Skin of body (tissue), 2 donors: ENCODE results near the gene KRT71. TPM values are rescaled to one million over a fixed set of nuclear protein-coding genes. Genes with fewer than 3 reads are reported as not detected.
A peak's percentile ranks its signal among the peaks of the same experiment; 100 is the strongest.

Source experiments
- DNase-seq: peaks from one replicate; lab custom pipeline; 2025; lab: John Stamatoyannopoulos, UW
- total RNA-seq: library from RNA; depleted of rRNA; stranded (reverse); fragments of >200 nt; gene quantifications from one replicate; pipeline ENCODE4 v1.2.3, GENCODE V29; 2014

KRT71 gene
- total RNA-seq, 1 donor from 2014 or later, result 454 TPM

DNA sequence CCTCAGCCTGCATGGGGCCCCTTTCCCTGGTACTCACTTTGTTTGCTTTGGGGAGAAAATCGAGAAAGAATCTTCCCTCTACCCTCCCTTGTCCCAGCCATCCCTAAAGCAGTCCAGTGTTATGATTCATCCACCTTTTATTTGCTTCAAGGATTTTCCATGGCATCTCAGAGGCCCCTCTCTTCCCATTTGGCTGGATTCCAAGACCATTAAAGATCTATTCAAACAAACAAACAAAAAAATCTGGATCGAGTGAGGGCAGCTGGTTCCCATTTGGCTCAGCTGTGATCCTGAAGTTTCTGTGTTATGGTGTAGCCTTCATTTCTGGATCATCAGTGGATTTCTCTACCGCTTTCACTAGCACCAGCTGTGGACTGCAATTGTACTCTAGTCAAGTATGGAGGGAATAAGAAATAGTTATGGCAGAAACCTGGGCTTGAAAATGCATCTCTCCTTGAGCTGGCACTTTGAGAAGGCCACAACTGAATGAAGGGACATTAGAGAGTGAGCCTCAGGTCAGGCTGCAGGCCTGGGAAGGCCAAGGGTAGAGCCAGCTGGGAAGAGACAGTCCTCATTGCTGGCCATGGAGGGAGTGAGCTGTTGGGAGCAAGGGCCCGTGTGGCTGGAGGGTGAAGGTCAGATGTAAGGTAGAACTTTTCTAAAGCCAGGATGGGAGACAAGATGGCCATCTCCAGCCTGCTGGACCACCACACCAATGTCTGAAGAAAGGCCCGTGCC lies 13.7 kb downstream of the KRT71 start:
- DNase-seq, result peak; percentile 91

DNA sequence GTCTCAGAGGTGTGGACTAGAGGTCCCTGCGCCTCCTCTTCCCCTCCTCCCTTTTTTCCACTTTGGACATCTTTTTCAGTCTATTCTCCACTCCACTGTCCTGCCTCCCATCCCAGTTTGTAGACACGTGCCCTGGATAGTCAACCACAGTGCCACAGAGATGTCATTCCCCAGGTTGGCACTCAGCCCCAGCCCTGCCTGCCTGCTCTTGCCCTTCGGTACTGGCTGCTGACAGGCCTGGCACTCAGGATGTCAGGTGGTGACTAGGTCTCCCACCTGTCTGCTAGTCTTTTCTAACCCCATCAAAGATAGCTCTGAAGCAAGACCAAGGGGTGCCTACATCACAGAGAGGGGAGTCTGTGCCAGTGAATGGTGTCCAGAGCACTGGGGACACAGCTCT lies 15.8 kb downstream of the KRT71 start:
- no peak for DNase-seq

DNA sequence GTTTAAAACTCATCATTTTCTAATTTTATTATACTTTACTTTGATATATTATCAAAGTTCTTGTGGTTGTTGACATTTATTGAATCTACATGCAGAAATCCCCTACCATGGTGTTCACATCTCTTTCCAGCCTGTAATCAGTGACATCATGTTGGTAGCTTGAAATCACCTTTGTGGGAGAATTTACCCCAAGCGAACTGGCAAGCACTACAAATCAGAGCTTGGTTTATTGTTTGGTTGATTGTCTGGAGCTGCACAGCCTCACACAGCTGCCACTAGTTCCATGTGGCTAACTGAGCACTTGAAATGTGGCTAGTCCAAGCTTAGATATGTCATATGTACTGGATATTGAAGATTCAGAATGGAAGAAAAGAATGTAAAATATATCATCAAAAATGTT lies 17.4 kb downstream of the KRT71 start:
- no peak for DNase-seq

DNA sequence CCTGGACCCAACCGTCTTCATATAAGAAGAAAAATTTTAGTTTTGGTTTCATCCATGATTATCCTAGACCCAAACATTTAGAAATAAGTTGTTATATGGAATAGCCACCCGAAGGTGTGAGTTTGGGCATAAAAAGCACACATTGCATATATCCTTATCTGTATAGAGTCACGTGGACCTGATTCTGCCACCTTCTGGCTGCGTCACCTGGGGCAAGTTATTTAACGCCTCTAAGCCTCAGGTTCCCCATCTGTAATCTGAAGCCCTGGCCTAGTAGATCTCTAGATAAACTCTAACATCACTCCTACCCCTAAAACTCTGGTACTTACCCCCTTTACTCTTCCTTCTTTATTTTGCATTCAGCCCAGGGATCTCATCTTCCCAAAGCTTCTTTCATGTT lies 18.5 kb downstream of the KRT71 start:
- no peak for DNase-seq

DNA sequence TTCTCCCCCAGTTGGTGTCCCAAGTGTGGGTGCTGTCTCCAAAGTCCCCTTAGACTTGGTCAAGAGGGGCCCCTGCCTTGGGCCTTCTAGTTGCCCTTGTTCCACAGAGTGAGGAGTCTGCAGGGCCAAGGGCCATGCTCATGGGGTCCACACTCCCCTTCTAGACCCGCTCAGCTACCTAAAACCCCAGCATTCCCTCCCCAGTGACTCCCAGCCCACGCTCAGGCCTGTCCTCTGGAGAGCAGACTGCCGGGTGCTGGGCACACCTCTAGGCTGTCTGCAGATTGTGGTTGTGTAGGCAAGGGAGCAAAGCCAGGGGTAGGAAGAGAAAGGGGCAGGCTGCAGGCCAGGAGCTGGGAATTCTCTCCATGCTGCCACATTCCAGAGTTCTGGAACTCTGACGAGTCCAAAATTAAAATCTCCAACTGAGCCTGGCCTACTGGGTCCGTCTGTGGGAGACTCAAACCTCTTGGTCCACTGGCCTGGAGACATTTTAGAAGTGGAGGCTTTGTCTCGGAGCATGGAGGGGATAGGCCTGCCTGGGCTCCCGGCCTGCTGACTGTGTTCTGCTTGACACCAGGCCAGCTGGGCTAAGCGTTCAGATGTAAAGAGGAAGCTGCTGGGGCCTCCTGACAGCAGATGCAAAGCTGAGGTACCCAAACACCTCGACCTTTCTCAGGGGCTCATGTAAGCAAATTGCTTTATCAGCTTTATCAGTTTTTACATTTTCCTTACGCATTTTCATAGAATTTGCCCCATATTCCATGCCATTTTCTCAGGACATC lies 19.1 kb downstream of the KRT71 start:
- no peak for DNase-seq

DNA sequence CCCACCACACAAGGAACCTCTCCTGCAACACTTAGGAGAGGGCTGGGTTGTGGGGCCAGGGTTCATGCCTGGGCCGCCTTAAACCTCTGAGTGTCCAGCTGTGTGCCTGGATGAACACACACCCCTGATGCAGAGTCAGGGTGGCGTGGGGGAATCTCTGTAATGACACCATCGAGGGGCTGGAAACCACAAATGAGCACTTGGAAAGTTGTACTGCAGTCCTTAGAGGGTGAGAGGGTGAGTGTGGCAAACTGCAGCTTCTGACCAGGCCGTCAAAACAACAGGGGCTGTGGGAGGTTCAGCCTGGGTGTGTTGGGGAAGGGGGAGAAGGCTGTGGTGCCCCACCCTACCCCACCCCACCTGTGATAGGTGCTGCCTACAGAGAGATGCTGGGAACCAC lies 20.3 kb downstream of the KRT71 start:
- DNase-seq, result no peak

DNA sequence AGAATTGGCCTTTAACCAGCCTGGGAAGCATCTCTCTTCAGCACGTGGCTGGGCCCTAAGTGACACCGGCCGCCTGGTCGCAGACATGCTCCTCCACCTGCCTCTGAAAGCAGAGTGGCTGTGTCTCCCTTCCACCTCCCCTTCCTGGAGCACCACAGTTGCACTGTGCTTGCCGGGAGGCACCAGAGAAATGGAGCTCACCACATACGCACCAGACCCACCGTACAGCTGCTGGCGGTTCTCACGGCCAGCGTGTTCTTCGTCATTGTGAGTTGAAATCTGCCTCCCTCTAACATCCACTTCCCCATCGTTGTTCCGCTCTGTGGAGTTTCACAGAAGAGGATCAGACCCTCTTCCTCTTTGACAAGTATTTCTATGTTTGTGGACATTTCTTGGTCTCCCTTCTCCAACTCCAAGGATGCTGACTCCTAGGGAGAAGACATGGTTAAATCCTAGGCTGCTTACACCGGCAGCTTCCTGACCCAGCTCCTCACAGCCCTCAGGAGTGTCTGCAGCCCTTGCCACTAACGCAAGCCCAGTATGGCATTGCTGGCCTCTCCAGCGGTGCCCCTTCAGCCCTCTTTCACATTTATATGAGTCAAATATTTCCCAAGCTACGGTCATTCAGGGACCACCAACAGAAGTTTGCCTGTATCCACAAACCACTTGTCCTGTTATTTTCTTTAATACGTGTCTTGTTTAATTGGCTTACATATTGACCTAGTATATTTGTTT lies 21.2 kb downstream of the KRT71 start:
- DNase-seq, result no peak

DNA sequence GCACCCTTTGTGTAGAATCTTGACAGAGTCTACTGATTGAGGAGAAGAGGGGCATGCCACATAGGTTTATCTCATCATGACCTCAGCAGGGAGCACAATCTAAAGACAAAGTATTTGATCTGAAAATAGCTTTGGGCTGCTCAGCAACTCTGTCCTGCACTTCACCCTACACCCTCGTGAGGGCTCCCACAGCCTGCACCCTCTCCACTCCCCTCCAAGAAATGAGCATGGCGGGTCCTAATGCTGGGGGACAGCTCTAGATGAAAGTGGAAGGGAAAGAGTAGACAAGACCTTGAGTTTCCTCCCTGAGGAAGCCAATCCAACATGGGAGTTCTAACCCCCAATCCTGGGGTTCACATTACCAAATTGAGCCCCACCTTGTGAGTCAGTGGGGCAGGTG lies 22.0 kb downstream of the KRT71 start:
- no peak for DNase-seq

DNA sequence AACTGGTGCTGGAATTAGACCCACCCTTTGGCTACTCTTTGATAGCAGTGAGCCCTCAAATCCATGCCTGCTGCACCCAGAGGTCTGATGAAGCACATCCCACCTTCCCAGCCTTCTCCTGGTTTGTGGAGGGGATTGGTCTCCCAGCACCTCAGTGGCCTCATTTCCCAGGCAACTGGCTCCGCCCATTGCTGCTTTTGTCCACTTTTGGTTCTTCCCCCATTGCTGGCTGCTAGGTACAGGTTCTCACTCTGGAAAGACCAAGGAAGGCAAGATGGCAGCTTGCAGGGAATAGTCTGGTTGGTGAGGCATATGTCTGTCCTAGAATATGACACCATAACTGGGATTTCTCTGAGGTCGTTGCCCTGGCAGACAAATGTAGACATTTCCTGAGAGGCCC lies 22.6 kb downstream of the KRT71 start:
- DNase-seq, result no peak

DNA sequence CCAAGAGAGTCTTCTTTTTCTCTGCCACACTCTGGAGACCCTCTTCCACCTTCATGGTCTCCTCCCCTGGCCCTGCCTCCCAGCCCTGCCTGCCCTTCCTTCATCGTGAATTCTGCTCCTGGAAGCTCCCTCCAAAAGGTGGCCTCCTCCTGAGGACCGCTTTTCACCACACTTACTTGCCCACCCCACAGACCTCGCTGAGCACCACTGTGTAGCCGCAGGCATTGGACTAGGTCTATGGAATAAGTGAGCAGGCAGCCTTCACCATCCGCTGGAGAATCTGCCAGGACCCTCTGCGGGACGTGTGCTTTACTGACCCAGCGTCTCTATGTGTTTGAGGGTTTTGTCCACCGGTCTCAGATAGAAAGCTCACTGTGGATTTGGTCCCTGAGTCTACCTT lies 23.1 kb downstream of the KRT71 start:
- DNase-seq, result no peak

DNA sequence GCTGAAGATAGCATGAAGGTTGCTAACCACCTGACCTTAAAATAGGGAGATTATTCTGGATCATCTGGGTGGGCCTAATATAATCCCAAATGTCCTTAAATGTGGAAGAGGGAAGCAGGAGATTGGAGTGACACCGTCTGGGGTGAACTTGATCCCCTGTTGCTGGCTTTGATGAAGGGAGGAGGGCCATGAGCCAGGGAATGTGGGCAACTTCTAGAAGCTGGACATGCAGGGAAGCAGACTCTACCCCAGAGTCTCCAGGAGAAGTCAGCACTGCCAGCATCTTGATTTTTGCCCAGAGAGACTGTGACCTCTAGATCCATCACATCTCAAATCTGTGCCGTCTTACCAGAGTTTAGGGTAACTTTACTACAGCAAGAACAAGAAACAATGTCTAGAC lies 23.5 kb downstream of the KRT71 start:
- DNase-seq, result no peak

DNA sequence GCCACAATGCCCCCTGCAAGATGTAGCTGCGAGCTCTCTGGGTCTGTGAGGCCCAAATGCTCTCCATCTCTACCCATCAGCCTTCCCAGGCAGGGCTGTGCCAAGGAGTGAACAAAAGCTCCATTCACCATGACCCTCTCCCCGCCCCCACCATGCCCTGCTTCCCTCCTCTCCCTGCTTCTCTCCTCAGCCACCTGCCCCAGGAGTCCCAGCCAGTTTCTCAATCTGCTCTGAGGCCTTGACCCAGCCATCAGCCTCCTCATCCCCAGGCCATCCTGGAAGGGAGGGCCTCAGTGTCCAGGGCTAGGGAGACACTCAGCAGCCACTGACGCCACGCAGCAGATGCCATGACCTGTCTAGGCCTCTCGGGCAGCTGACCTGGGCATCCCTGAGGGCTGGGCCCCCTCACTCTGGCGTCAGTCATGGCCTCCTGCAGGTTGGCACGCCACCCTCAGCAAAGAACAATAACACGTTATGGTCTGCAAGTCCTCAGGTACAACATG lies 24.3 kb downstream of the KRT71 start:
- no peak for DNase-seq

DNA sequence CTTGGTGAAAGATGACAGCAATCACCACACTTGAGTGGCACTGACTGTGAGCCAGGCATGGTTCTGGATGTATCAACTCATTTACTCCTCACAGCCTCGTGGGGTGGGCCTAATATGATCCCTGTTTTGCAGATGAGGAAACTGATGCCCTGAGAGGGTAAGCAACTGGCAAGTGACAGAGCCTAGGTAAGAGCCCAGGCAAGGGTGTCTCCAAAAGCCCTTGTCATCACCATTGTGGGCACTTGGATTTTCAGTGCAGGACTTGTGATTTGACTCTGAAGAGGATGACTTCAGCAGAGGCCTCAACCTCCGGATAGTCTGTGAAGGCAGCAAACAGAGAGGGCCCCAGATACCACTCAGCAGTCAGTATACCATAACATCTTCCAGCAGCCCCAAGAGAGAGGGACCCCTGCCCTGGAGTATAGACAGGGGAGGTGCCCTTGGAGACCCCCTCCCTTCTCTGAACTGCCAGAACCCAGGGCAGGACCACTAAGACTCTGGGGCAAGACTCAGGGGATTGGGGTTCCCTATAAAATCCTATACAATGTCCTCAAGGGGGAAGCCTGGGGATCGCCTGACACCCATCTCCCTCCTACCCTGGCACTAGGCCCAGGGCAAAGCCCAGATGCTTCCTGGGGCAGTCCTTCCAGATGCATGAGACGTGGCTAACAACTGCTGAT lies 25.7 kb downstream of the KRT71 start:
- DNase-seq, result no peak

DNA sequence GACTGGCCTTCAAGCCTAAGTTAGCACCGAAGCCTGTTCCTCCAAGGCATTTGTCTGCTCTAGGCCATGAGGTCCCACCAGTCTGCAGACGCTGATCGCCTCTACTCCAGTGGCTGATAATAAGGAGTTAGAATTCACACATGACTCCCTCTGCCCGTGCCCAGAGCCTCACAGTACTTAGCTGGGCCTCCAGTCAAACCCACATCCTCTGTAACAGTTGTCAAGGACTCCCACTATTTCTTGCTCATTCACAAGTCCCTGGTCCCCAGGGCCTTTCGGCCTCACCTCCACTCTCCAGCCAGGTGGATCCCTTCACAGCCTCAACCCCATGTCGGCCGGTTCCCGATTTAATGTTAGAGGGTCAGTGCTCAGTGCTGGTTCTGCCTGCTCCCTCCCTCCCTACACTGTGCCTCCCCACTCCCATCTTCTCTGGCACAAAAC lies 26.4 kb downstream of the KRT71 start:
- DNase-seq, result no peak

DNA sequence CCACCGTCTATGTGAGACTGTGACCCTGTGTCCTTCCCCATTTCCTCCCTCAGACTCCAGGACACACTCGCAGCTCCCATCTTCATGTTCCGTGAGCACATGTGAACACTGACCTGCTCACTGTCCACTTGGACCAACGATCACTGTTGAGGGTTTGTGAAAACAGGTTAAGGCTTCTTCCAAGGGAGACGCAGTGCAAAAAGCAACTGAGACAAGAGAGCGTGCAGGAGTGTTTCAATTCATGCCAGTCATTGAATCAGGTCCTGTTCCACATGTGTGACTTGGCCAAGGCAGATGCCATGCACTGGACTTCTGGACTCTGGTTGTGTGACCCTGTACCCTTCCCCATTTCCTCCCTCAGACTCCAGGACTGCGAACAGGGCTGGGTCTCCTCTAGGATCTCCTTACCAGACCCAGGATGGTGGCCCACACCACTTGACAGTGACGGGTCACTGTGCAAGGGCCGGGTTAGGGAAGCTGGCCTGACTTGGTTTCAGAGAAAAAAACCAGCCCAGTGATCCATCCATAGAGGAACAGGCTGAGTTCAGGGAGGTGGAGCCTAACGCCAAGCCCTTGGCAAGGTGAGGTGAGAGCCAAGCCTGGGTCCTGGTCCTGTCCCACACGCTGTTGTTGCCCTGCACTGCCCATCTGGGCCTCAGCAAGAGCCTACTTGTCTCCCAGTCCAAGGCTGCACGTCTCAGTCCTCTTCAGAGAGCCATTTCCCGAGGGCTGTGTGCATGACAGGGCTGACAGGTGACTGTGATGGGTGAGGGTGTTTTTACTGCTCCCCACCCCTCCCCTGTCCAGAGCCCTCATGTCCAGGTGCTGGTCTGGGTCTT lies 27.1 kb downstream of the KRT71 start:
- no peak for DNase-seq

DNA sequence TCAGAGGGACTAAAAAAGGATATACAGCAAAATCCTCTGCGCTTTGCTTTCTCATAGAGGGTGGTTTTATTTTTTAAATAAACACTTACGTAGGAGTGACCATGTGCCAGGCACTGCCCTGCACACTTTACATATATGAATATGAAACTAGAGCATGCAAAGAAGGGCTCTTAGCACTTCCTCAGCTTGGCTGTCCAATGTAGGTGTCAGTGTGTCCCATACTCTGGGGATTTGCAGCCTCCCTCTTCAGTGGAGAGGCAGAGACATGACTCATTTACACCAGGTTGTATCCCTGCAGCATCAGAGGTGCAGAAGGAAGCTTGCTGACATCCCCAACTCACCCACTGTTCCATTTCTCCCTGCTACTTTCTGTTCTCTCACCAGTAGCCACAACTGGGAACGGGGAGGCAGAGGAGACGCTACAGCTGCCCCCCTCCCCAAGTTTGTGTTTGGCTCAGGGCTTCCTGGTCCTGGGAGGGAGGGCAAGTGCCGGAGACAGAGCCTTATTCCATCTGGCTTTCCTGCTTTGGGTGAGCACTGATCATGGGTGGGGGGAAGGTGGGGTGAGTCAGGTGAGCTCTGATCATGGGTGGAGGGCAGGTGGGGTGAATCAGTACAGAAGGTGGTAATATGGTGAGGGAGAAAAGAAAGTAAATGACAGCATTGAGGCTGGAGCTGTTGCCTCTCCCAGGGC lies 27.9 kb downstream of the KRT71 start:
- DNase-seq, result no peak

DNA sequence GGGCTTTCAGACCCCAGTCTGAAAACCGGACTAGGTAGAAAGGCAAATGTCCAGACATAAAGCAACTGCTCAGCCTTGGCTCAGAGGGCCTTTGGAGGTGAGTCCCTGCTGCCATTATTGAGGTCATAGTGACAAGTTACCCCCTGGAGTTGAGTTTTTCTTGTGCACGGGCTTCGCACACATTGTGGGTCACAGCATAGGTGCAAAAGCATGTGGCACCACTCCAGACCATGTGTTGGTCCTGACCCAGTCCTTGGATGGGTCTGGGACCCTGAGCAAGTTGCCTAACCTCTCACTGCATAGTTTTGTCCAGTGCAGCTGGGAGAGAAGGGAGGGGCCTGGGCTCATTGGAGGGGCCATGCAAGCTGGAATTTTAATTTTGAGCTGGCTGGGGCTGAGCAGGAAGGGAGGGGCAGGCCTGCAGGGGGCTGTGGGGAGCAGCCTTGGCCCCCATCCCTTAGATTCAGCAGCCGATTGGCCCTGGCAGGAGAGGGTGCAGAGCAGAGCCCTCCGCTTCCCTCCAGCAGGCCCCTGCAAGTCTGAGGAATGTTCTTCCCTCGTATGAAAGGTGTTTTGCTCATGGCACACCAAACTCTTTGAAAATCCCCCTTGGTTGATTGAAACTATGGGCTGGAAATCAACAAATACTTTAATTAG lies 28.6 kb downstream of the KRT71 start:
- peak; percentile 7 for DNase-seq

DNA sequence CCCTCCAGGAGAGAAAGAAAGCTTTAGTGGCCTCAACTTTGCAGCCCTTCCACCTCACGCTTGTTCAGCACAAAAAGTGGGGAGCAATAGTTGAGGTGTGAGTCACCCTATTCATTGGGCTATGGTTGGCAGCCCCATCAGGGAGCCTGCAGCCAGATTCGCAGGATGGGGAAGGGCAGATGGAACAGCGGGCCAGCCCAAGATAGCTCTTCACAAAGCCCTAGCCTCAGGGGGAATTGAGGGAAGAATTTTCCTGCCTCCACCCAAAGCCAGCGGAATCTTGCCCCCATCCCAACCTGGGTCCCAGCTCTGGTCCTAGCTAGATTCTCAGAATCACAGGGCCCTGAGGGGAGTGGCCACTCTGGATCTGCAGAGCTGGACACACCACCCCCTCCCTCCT lies 29.1 kb downstream of the KRT71 start:
- DNase-seq, result no peak

DNA sequence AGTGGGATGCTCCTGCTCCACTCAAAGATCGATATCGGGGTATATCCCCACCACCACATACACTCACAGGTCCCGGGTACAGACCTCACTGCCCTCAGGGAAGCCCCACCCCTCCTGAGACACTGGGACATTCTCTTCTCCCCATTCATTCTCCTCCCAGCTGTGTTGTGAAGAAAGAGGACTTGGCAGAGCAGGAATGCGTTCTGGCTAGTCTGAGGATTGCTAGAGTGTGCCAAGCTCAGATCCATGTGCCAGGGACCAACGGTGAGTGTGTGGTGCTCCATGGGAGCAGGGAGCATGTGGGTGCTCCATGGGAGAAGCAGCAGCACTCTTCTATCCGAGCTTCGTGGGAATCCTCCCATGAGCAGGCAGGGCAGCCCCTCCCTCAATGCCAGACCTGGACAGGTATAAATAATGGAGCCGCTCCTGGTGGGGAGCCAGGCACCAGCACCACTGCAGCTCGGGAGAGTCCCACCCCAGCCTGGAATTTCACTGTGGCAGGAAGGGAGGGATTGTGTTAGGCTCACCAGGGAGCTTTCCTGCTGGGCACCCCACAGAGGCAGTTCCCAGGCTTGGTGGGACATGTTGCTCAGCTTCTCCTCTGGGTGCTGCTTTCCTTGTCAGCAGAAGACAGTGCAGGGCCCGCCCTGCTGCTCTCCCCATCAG lies 30.5 kb downstream of the KRT71 start:
- DNase-seq, result peak; percentile 28
